22Rv1 (cell line): ENCODE data around the gene MAML1.
A peak's percentile ranks its signal among the peaks of the same experiment; 100 is the strongest.

Experiments
- H3K27ac ChIP-seq: fragments of 450-650 bp; 2 replicates; pipeline ENCODE4 v1.5.1; 2017
- CTCF ChIP-seq: fragments of 450-650 bp; IDR thresholded peaks from 2 replicates; pipeline ENCODE4 v1.5.1; 2017; ENCODE audit warnings: mild to moderate bottlenecking
- ZFX ChIP-seq: fragments of 450-650 bp; IDR thresholded peaks from 2 replicates; pipeline ENCODE4 v1.6.1; 2017; ENCODE audit warnings: antibody characterized with exemption, borderline replicate concordance

MAML1 gene

GRCh38 chr5:179758955-179759354 lies 26.3 kb downstream of the MAML1 start:
- no peak overlapping the region for H3K27ac ChIP-seq
- no peak for TF ChIP-seq CTCF
- no peak for TF ChIP-seq ZFX

- H3K27ac ChIP-seq = no peak overlapping the region
- no peak for TF ChIP-seq ZFX
- TF ChIP-seq CTCF = no peak
Measured at GRCh38 chr5:179759581-179760551, 27.2 kb downstream of the MAML1 start.

- H3K27ac ChIP-seq = no peak overlapping the region
- TF ChIP-seq ZFX (no peak), CTCF (no peak)
Measured at GRCh38 chr5:179762079-179762780, 29.6 kb downstream of the MAML1 start.

- no peak for TF ChIP-seq ZFX
- no peak for TF ChIP-seq CTCF
- H3K27ac ChIP-seq = no peak overlapping the region
Measured at GRCh38 chr5:179762781-179763176, 30.2 kb downstream of the MAML1 start.

GRCh38 chr5:179763215-179763945 lies 30.8 kb downstream of the MAML1 start:
- TF ChIP-seq CTCF (peak; percentile 96), ZFX (no peak)
- H3K27ac ChIP-seq = no peak overlapping the region

GRCh38 chr5:179764056-179764455 lies 31.4 kb downstream of the MAML1 start:
- TF ChIP-seq CTCF (no peak), ZFX (no peak)
- H3K27ac ChIP-seq = no peak overlapping the region
